Thoracic aorta (tissue), 2 donors: ENCODE results near the gene TARBP1. TPM values are rescaled to one million over a fixed set of nuclear protein-coding genes. Genes with fewer than 3 reads are reported as not detected.
"Not testable (repeated sequence)": the region's sequence is repeated elsewhere in the genome, so short reads cannot be mapped to it uniquely, and the experiment has no call there.

Source experiments
- ATAC-seq: fragments of 150-250 bp; one replicate; pipeline ENCODE4 v1.8.0; 2017; ENCODE audit warnings: low read depth; ENCODE audit not compliant: insufficient number of reproducible peaks, low FRiP score
- DNase-seq: peaks from one replicate; pipeline ENCODE4 v3.0.0-alpha.2; 2020; ENCODE audit warnings: low spot score
- H3K27ac ChIP-seq, 2 donors: fragments of 200-600 bp; sonication (generic); 1 replicate in 1 of 2; 2 replicates in 1 of 2; pipeline ENCODE4 v1.5.1; 2016; ENCODE audit warnings: mild to moderate bottlenecking in 2 of 2, moderate library complexity in 2 of 2
- H3K27me3 ChIP-seq: fragments of 200-600 bp; sonication (generic); replicated peaks from 2 replicates; pipeline ENCODE4 v1.6.0; 2016; ENCODE audit warnings: mild to moderate bottlenecking; ENCODE audit not compliant: insufficient read depth
- H3K36me3 ChIP-seq: fragments of 200-600 bp; sonication (generic); one replicate; pipeline ENCODE4 v1.5.1; 2016
- H3K4me1 ChIP-seq, 2 donors: fragments of 200-600 bp; sonication (generic); 1 replicate in 1 of 2; 2 replicates in 1 of 2; pipeline versions ENCODE4 v1.5.1 to v1.6.0; 2016; ENCODE audit warnings: low read depth in 2 of 2, mild to moderate bottlenecking in 1 of 2; ENCODE audit not compliant: control insufficient read depth in 1 of 2
- H3K4me3 ChIP-seq: fragments of 200-600 bp; sonication (generic); 2 replicates; pipeline ENCODE4 v1.5.1; 2016; ENCODE audit warnings: mild to moderate bottlenecking
- H3K9me3 ChIP-seq: fragments of 200-600 bp; sonication (generic); 2 replicates; pipeline ENCODE4 v1.5.1; 2016
- total RNA-seq, 2 donors: library from RNA; depleted of rRNA; stranded (reverse); fragments of >200 nt; gene quantifications; one replicate each; pipeline versions ENCODE4 v1.1.0 to v1.2.3, GENCODE V29; 2016
- TF ChIP-seq, protein P1 (sequence below): fragments of 200-600 bp; sonication (generic); IDR thresholded peaks from one replicate; pipeline ENCODE4 v1.5.1; 2019; ENCODE audit warnings: antibody characterized with exemption

TARBP1 gene
- total RNA-seq, 2 donors from 2014 or later, result 11.5 to 13.5 TPM

DNA sequence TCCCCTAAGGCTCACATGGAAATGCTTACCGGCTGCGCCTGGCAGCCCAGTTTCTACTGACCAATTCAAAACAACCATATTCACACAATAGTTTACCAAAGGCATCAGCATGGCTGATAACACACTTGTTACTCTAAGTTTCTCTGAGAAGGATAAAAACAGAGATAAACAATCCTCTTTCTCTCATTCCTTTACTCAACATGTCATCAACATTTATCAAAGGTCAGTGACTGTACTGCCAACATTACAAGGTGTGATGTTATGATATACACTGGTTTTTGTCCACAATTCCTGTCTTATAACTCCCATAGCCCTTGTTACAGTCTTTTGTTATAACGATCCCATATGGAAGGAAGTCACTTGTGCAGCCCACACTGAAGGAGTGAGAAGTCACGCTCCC lies 72.1 kb downstream of the TARBP1 start:
- H3K36me3 ChIP-seq, result peaks cover 2% of the 10 kb centered on the region

DNA sequence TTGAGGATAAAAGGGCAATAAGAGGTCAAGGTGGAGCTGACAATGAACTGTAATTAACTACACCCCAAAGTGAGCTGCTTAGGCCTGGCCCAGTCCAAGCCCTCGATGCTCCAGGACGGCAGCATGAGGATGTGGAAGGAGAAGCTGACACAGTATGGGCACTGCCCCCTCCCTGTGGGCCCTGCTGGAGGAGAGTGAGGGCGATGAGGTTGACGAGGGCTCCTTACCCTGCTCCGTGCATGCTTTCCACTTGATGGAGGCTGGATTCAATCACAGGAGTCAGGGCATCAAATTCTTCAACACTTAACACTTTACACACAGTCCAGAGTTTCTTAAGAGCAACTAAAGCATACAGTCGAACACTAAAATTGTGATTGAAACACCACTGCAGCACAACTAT lies 73.3 kb downstream of the TARBP1 start:
- ATAC-seq (no peak), DNase-seq (no peak)
- Histone ChIP-seq H3K4me1 (no peaks in the 10 kb centered on the region), H3K9me3 (no peaks in the 10 kb centered on the region), H3K36me3 (peaks cover 2% of the 10 kb centered on the region), H3K27me3 (no peaks in the 10 kb centered on the region), H3K4me3 (no peak overlapping the region), H3K27ac (no peak overlapping the region)
- TF ChIP-seq, protein P1, sequence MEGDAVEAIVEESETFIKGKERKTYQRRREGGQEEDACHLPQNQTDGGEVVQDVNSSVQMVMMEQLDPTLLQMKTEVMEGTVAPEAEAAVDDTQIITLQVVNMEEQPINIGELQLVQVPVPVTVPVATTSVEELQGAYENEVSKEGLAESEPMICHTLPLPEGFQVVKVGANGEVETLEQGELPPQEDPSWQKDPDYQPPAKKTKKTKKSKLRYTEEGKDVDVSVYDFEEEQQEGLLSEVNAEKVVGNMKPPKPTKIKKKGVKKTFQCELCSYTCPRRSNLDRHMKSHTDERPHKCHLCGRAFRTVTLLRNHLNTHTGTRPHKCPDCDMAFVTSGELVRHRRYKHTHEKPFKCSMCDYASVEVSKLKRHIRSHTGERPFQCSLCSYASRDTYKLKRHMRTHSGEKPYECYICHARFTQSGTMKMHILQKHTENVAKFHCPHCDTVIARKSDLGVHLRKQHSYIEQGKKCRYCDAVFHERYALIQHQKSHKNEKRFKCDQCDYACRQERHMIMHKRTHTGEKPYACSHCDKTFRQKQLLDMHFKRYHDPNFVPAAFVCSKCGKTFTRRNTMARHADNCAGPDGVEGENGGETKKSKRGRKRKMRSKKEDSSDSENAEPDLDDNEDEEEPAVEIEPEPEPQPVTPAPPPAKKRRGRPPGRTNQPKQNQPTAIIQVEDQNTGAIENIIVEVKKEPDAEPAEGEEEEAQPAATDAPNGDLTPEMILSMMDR, result no peak

More for the DNA sequence above, 72.1 kb downstream of the TARBP1 start:
- ATAC-seq (no peak), DNase-seq (no peak)
- no peaks in the 10 kb centered on the region for H3K4me1 ChIP-seq
- H3K9me3 ChIP-seq, result no peaks in the 10 kb centered on the region
- no peak overlapping the region for H3K4me3 ChIP-seq
- no peak overlapping the region for H3K27ac ChIP-seq
- TF ChIP-seq, protein P1, result no peak
- no peaks in the 10 kb centered on the region for H3K27me3 ChIP-seq

DNA sequence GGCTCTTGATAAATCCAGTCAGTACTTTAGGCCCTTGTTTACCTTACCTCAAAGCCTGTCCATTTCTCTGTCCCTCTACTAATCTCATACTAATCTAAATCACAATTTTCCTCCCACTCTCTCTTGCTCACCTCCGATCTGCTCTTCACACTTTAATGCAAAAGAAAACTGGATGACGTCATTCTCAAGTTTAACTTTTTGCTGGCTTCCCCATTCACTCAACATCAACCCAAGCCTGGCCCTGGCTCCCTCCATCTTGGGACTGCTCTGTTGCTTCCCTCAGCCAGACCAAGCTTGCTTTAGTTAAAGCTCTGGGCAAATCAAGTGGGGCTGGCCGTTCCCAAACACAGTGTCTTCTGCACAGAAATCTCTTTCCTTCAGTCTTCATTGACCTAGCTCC lies 76.0 kb downstream of the TARBP1 start:
- no peaks in the 10 kb centered on the region for H3K27me3 ChIP-seq
- H3K4me3 ChIP-seq, result no peak overlapping the region
- H3K27ac ChIP-seq, result no peak overlapping the region
- peaks cover 0 to 3% of the 10 kb centered on the region in 2 donors for H3K4me1 ChIP-seq
- H3K36me3 ChIP-seq, result peaks cover 2% of the 10 kb centered on the region
- no peak for ATAC-seq
- no peak for DNase-seq
- TF ChIP-seq, protein P1, result no peak
- H3K9me3 ChIP-seq, result no peaks in the 10 kb centered on the region

DNA sequence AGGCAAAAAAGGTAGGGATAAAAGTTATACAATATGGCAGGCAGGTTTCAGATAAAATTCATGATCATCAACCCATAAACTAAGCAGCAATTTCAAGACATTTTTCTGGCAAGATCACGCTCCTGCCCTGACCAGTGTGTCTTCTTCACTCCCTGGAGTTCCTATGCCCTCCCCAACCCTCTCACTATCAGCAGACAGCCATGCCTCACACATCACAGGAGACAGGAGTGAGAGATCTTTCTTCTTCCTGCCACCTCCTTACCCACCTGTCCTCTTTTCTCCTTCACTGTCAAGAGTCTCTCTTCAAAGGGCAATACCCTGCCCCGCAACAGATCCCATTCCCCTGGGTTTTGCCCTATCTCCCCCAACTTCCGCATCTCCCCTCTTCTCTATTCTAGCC lies 77.3 kb downstream of the TARBP1 start:
- no peak for DNase-seq

DNA sequence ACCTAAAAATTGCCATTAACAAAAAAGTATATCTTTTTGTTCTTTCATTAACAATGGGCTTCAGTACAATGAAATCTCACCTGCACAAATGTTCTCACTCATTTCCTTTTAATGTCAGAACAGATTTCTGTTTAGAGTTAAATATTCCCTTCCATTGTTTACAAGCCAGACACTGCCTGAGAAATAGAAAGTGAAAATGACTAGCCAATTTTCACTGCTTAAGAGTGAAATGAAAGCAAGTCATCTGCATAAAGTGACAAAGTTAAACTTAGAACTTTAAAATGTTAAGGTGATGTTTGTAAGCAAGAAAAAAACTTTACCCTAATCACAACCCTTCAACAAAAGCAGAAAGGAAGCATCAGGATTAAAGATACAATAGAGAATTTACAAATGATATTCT lies 78.2 kb downstream of the TARBP1 start:
- Histone ChIP-seq H3K27ac (no peak overlapping the region), H3K4me1 (peaks cover 0 to 3% of the 10 kb centered on the region in 2 donors), H3K36me3 (peaks cover 2% of the 10 kb centered on the region), H3K9me3 (no peaks in the 10 kb centered on the region), H3K27me3 (no peaks in the 10 kb centered on the region), H3K4me3 (no peak overlapping the region)
- DNase-seq (no peak), ATAC-seq (no peak)
- TF ChIP-seq, protein P1, result no peak

More for the DNA sequence above, 77.3 kb downstream of the TARBP1 start:
- Histone ChIP-seq H3K4me3 (no peak overlapping the region), H3K4me1 (peaks cover 0 to 3% of the 10 kb centered on the region in 2 donors), H3K36me3 (peaks cover 2% of the 10 kb centered on the region), H3K9me3 (no peaks in the 10 kb centered on the region), H3K27me3 (no peaks in the 10 kb centered on the region), H3K27ac (no peak overlapping the region)
- TF ChIP-seq, protein P1, result no peak
- no peak for ATAC-seq

DNA sequence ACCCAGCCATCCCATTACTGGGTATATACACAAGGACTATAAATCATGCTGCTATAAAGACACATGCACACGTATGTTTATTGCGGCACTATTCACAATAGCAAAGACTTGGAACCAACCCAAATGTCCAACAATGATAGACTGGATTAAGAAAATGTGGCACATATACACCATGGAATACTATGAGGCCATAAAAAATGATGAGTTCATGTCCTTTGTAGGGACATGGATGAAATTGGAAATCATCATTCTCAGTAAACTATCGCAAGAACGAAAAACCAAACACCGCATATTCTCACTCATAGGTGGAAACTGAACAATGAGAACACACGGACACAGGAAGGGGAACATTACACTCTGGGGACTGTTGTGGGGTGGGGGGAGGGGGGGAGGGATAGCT lies 79.5 kb downstream of the TARBP1 start:
- H3K4me3 ChIP-seq, H3K9me3 ChIP-seq, ATAC-seq, DNase-seq, H3K27ac ChIP-seq, H3K27me3 ChIP-seq, H3K4me1 ChIP-seq, H3K36me3 ChIP-seq: not testable (repeated sequence)
